ENCODE results near the gene PHACTR1. TPM values are rescaled to one million over a fixed set of nuclear protein-coding genes. Genes with fewer than 3 reads are reported as not detected.

Gene PHACTR1
- total and polyA plus RNA-seq, 4 donors: 18.1 to 49.0 (median 39.5) TPM

DNA sequence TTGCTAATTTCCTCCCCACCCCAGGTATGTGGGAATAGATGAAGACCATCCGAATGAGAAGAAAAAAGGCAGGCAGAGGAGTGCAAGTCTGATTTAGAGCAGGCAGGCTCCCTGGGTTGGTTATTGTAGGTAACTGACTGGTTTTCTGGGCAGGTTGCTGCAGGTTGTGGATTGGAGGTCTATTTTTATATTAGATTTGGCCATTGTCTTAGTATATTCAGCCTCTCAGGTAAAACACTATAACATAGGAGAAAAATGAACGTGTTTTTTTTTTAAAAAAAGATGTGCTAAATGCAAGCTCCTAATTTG is 612.3 kb downstream of the PHACTR1 start:
- Histone ChIP-seq H3K27me3 (ENCODE audit: control insufficient read depth, insufficient read depth, low read length) (no peaks in the 10 kb centered on the region), H3K4me1 (ENCODE audit: control insufficient read depth, insufficient read depth, low read length) (peaks cover 8% of the 10 kb centered on the region), H3K4me3 (ENCODE audit: low read depth, low read length) (peak overlapping the region; percentile 81), H3K36me3 (ENCODE audit: control insufficient read depth, insufficient read depth, low read length) (peaks cover 11% of the 10 kb centered on the region), H3K27ac (ENCODE audit: low read depth, low read length) (peak overlapping the region; percentile 86), H3K9me3 (ENCODE audit: control insufficient read depth, insufficient read depth, low read length) (no peaks in the 10 kb centered on the region)
- no peak for DNase-seq (ENCODE audit: low read depth in 4 of 6, low spot score in 6 of 6)
- 0% methylated on average over 1 of the region's 2 CpGs for WGBS (ENCODE audit: insufficient coverage)

DNA sequence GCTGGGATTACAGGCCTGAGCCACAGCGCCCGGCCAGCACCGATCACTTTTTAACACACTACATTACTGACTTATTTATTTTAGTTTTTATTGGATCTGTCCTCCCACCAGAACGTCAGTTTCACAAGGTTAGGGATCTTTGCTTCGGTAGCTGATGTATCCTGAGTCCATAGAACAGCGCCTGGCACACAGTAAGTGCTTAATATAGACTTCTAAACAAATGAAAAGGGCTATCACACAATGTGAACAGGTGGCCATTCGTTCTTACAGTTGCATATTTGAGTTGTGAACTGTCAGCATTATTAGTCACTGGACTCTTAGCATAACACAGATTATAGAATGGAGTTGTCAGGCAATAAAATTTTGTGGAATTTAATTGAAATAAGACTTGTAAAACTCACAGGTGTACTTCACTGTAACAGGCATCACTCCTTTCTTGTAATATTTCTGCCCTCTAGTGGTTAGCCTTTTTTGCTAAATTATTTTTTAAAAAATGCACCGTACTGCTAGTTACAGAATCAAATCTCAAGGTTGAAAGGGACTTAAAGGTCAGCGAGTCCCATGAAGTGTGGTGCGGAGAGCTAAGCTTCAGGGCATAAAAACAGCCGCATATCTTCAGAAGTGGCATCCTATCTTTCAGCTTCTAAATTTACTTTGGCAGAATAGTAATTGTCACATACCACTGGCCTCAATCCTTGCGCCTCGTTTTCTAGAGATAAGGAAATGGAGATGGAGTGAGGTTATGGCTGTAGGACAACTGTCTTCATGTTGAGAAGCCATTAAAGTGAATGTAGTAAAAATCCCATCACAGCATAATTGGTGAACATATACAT is 615.2 kb downstream of the PHACTR1 start:
- Histone ChIP-seq H3K4me1 (ENCODE audit: control insufficient read depth, insufficient read depth, low read length) (peaks cover 10% of the 10 kb centered on the region), H3K27me3 (ENCODE audit: control insufficient read depth, insufficient read depth, low read length) (no peaks in the 10 kb centered on the region)
- DNase-seq (ENCODE audit: low read depth in 4 of 6, low spot score in 6 of 6): peak in 3 of 6 donors; percentile 17 to 80 (median 61)

DNA sequence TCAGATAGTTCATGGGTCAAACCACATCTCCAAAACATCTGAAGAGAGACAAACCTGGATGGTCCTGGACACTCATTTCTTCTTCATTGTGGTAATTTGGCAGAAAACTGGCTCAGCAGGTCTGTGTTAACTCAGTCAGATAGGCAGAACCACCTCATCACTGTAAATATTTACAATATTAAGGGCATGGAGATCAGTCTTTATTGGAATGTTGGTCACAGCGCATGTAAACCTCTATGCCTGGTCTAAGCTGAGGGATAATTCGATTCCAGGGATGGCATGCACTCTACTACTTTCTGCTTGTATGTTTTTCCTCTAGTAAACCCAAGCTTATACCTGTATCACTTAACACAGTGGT is 615.8 kb downstream of the PHACTR1 start:
- no peak for DNase-seq (ENCODE audit: low read depth in 4 of 6, low spot score in 6 of 6)
- Histone ChIP-seq H3K4me3 (ENCODE audit: low read depth, low read length) (no peak overlapping the region), H3K36me3 (ENCODE audit: control insufficient read depth, insufficient read depth, low read length) (no peaks in the 10 kb centered on the region), H3K9me3 (ENCODE audit: control insufficient read depth, insufficient read depth, low read length) (no peaks in the 10 kb centered on the region), H3K27me3 (ENCODE audit: control insufficient read depth, insufficient read depth, low read length) (no peaks in the 10 kb centered on the region), H3K27ac (ENCODE audit: low read depth, low read length) (no peak overlapping the region), H3K4me1 (ENCODE audit: control insufficient read depth, insufficient read depth, low read length) (peaks cover 10% of the 10 kb centered on the region)
- no CpG with 5 or more reads among the region's 2 CpGs for WGBS (ENCODE audit: insufficient coverage)

More for the DNA sequence above, 615.2 kb downstream of the PHACTR1 start:
- WGBS (ENCODE audit: insufficient coverage): 82% methylated on average over 2 of the region's 13 CpGs
- H3K4me3 ChIP-seq (ENCODE audit: low read depth, low read length): no peak overlapping the region
- H3K36me3 ChIP-seq (ENCODE audit: control insufficient read depth, insufficient read depth, low read length): no peaks in the 10 kb centered on the region
- no peak overlapping the region for H3K27ac ChIP-seq (ENCODE audit: low read depth, low read length)
- no peaks in the 10 kb centered on the region for H3K9me3 ChIP-seq (ENCODE audit: control insufficient read depth, insufficient read depth, low read length)

DNA sequence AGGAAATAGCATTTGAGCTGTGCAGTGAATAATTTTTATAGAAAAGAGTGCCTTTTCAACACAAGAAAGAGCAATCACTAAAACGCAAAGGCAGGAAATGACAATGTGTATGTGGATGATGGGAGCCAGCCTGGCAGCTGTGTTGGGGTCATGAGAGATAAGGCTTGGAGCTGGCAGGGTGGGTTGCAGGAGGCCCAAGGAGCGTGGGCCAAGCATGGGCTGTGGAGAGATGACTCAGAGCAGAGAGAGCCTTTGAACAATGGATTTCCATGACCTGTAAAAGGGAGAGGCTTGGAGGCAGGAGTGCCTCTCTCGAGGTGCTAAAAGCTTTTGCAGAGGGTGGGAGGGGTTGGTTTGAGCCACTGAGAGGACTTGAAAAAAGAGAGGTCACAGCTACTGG is 618.4 kb downstream of the PHACTR1 start:
- 76% methylated on average over 3 of the region's 3 CpGs for WGBS (ENCODE audit: insufficient coverage)

DNA sequence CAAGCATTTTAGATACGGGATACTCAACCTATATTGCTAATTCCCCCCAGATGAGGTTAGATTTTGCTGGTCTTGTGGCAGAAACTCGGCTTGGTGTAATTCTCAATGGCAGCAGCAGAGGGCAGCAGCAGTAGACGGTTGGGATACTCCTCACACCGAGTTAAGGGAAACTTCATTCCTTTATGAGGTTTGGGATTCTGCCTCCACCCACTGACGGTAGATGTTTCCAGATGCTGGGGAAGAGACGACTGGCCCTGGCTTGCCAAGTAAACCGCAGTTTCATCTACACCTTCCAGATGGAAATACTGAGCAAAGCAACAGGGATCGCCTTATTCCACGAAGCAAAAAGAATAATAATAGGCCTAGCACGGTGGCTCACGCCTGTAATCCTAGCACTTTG is 620.0 kb downstream of the PHACTR1 start:
- no peak overlapping the region for H3K27ac ChIP-seq (ENCODE audit: low read depth, low read length)
- no peaks in the 10 kb centered on the region for H3K9me3 ChIP-seq (ENCODE audit: control insufficient read depth, insufficient read depth, low read length)
- peak in 5 of 6 donors; percentile 62 to 96 (median 82) for DNase-seq (ENCODE audit: low read depth in 4 of 6, low spot score in 6 of 6)
- H3K27me3 ChIP-seq (ENCODE audit: control insufficient read depth, insufficient read depth, low read length): no peaks in the 10 kb centered on the region
- 22% methylated on average over 7 of the region's 11 CpGs for WGBS (ENCODE audit: insufficient coverage)
- H3K4me3 ChIP-seq (ENCODE audit: low read depth, low read length): no peak overlapping the region
- no peaks in the 10 kb centered on the region for H3K36me3 ChIP-seq (ENCODE audit: control insufficient read depth, insufficient read depth, low read length)
- H3K4me1 ChIP-seq (ENCODE audit: control insufficient read depth, insufficient read depth, low read length): peaks cover 2% of the 10 kb centered on the region

More for the DNA sequence above, 618.4 kb downstream of the PHACTR1 start:
- Histone ChIP-seq H3K4me3 (ENCODE audit: low read depth, low read length) (no peak overlapping the region), H3K4me1 (ENCODE audit: control insufficient read depth, insufficient read depth, low read length) (peaks cover 2% of the 10 kb centered on the region), H3K9me3 (ENCODE audit: control insufficient read depth, insufficient read depth, low read length) (no peaks in the 10 kb centered on the region), H3K36me3 (ENCODE audit: control insufficient read depth, insufficient read depth, low read length) (no peaks in the 10 kb centered on the region), H3K27me3 (ENCODE audit: control insufficient read depth, insufficient read depth, low read length) (no peaks in the 10 kb centered on the region), H3K27ac (ENCODE audit: low read depth, low read length) (no peak overlapping the region)
- no peak for DNase-seq (ENCODE audit: low read depth in 4 of 6, low spot score in 6 of 6)

DNA sequence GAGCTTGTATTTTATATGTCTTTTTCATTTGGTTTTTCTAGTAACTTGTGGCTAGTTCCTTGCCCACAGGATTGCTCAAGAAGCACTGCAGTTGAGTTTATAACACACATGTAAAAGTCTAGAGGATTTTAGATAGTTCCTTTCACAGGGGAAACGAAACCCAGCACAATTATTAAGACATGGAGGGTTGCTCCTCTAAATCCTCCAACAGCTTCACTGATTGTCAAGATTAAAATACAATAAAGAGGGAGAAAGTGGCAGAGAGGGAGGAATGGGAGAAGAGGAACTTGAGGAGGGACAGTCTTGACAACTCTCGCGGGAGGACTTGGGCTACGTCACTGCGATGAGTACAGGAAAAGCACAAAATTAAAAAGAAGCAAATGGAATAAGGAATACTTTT is 621.5 kb downstream of the PHACTR1 start:
- DNase-seq (ENCODE audit: low read depth in 4 of 6, low spot score in 6 of 6): no peak
- no CpG with 5 or more reads among the region's 5 CpGs for WGBS (ENCODE audit: insufficient coverage)
- H3K4me3 ChIP-seq (ENCODE audit: low read depth, low read length): no peak overlapping the region
- H3K4me1 ChIP-seq (ENCODE audit: control insufficient read depth, insufficient read depth, low read length): peaks cover 2% of the 10 kb centered on the region
- no peaks in the 10 kb centered on the region for H3K27me3 ChIP-seq (ENCODE audit: control insufficient read depth, insufficient read depth, low read length)
- no peaks in the 10 kb centered on the region for H3K9me3 ChIP-seq (ENCODE audit: control insufficient read depth, insufficient read depth, low read length)
- H3K27ac ChIP-seq (ENCODE audit: low read depth, low read length): no peak overlapping the region
- H3K36me3 ChIP-seq (ENCODE audit: control insufficient read depth, insufficient read depth, low read length): no peaks in the 10 kb centered on the region

Small RNA genes within 50 kb of the gene (small RNA-seq; reads per million reads assigned to genes)
- gene RNU1-11P (ENCODE audit: low replicate concordance): 0.91 reads per million, percentile 77 among the genes with 10 or more reads in this experiment

Data from spinal cord (tissue), 10 donors.